GM12864 (cell line): ENCODE measurements around the gene DYRK1B.
A peak's percentile ranks its signal among the peaks of the same experiment; 100 is the strongest.
"Not testable (repeated sequence)": the region's sequence is repeated elsewhere in the genome, so short reads cannot be mapped to it uniquely, and the experiment has no call there.

Experiments
- DNase-seq: peaks from one replicate; pipeline ENCODE4 v3.0.0-alpha.2; 2011; ENCODE audit warnings: low read depth
- H3K4me3 ChIP-seq: 2 replicates; pipeline ENCODE4 v1.5.1; 2011; ENCODE audit warnings: mild to moderate bottlenecking, low read depth, low read length, control low read depth
- TF ChIP-seq, protein P1 (sequence below): IDR thresholded peaks from 2 replicates; pipeline ENCODE4 v1.5.1; 2011; ENCODE audit warnings: low read depth, mild to moderate bottlenecking, moderate library complexity, low read length, control low read depth, inconsistent platforms; ENCODE audit errors: missing control alignments

Gene DYRK1B

DNA sequence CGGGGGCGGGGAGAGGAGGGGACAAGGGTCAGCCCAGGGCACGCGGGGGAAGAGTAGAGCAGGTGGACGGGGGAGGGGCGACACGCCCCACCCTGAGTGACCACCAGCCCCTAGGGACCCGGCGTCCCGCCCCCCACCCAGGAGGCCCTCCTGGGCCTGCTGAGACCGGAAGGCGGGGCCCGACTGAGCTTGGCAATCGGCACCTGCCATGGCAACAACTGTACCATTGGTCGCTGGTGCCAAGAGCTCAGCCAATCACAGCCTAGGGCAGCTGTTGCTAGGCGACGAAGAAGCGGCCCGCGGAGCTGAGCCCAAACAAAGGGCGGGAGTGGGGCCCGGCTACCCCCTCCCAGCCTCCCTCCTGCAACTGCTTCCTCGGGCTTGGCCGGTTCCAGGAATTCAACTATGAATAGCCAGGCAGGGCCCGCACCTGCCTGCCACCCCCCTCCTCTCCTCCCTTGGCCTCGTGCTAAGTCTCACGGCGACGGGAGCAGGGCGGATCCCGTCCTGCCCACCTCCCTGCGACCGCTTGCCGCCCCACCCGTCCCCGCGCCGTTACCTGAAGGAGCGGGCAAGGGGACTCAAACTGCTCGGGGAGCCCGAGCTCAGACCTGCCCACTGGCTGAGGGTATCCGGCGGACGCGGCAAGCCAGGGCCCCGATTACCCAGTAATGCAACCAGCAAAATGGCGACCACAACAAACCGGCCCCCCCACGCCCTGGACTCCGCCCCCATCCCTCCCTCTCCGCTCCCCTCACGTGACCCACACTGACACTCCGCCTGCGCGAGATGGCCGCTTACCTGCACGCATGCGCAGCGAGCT, at the start of gene DYRK1B:
TSS of gene DYRK1B (minus strand) at position 699 of the 823 bp plus-strand sequence. CDS start 2,295 bp downstream, outside the sequence.
- TF ChIP-seq, protein P1, sequence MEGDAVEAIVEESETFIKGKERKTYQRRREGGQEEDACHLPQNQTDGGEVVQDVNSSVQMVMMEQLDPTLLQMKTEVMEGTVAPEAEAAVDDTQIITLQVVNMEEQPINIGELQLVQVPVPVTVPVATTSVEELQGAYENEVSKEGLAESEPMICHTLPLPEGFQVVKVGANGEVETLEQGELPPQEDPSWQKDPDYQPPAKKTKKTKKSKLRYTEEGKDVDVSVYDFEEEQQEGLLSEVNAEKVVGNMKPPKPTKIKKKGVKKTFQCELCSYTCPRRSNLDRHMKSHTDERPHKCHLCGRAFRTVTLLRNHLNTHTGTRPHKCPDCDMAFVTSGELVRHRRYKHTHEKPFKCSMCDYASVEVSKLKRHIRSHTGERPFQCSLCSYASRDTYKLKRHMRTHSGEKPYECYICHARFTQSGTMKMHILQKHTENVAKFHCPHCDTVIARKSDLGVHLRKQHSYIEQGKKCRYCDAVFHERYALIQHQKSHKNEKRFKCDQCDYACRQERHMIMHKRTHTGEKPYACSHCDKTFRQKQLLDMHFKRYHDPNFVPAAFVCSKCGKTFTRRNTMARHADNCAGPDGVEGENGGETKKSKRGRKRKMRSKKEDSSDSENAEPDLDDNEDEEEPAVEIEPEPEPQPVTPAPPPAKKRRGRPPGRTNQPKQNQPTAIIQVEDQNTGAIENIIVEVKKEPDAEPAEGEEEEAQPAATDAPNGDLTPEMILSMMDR = no peak
- H3K4me3 ChIP-seq = peak within 1 kb of the TSS; percentile 78
- peak; percentile 92 for DNase-seq

DNA sequence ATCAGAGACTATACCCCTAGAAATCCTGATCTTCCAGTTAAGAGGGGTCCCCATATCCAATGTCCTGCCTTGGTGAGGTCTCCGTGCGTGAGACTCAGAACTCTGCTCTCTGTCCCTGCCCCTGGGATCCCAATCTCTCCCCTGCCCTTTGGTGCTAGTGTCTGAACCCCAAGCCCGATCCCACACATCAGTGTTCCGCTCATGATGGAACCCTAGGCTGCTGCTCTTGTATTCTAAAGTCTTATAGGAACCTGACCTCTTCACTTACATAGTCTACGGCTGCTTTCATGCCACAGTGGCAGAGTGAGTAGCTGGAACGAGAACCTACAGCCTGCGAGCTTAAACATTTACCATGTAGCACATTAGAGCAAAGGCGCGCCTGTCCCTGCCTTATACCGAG, 48.7 kb upstream of the DYRK1B start:
- H3K4me3 ChIP-seq, DNase-seq: not testable (repeated sequence)

DNA sequence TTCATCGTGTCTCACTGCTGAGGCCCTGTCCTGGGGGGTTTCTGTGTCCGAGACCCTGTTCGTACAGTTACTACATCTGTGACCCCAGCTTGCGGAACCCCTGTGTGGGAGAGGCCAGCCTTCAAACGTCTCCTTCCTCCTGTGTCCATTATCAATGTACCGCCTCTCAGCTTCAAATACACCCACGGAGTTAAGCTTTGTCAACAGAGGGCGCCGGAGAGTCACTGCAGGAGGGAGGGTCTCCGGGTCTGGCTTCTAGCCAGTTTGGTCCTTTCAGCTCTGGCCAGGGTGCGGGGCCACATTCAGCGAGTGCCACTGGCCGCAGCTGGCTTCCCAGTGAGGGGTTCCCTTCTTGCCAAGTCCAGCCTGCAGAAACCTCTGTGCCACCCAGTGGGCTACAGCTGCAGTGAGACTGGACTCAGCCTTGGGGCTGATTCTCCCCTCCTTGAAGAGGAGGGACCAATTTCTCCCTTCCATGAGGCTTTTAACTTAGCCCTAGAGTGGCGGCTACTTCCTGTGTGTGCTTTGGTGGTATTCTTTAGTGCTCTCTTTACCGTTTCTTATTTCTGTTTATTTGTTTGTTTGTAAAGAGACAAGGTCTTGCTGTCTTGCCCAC, 47.6 kb upstream of the DYRK1B start:
- not testable (repeated sequence) for DNase-seq, H3K4me3 ChIP-seq
- TF ChIP-seq, protein P1 = peak; percentile 60

DNA sequence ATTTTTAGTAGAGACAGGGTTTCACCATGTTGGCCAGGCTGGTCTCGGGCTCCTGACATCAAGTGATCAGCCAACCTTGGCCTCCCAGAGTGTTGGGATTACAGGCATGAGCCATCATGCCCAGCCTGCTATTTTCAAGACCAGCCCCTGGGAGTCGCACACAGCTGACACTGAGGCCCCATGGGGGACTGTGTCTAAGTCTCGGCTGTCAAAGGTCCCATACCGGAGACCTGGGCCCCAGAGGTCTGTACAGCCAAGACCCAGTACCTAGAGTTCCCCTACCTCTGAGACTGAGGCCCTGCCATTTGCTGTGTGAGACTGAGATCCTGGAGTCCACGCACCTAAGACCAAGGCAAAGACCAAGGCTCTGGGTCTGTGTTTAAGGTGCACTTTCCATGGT, 46.3 kb upstream of the DYRK1B start:
- DNase-seq, H3K4me3 ChIP-seq: not testable (repeated sequence)

DNA sequence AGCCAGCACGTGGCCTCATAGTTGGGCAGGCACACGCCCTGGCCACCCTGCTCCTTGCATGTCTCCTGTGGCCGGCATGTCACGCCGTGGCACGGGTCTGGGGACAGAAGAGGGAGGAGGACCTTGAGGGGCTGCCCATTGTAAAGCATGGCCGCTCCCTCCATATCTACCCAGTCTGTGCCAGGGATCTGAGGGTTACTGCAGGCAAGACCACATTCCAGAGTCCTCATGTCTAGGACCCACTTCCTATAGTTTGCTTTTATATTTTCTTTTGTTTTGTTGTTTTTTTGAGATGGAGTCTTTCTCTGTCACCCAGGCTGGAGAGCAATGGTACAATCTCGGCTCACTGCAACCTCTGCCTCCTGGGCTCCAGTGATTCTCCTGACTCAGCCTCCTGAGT, 45.8 kb upstream of the DYRK1B start:
- H3K4me3 ChIP-seq, DNase-seq: not testable (repeated sequence)

DNA sequence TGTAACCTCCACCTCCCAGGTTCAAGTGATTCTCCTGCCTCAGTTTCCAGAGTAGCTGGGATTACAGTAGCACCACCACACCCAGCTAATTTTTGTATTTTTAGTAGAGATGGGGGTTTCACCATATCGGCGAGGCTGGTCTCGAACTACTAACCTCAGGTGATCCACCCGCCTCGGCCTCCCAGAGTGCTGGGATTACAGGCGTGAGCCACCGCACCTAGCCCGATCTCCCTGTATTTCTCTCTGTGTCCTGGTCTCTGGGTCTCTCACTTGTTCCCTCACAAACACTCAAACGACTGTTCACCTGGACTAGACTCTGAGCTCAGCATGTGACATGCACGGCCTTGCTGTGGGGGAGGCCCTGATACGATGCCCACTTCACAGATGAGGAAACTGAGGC, 44.9 kb upstream of the DYRK1B start:
- H3K4me3 ChIP-seq, DNase-seq: not testable (repeated sequence)

DNA sequence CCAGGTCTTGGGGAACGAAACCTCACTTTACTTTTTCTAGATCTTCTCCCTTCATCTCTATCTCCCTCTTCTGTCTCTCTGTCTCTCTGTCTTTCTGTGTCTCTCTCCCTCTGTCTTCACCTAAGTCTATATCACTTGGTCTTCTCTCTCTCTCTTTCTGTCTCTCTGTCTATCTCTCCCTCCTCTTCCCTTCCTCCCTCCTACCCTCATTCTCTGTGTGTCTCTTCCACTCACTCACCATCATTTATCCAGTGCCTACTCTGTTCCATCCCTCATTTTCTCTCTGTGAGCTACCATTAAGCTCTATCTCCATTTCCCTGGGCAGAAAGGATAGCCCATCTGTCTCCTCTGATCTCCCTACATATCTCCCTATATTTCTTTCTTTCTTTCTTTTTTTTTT, 44.4 kb upstream of the DYRK1B start:
- DNase-seq = no peak
- TF ChIP-seq, protein P1 = no peak
- H3K4me3 ChIP-seq = no peak overlapping the region

DNA sequence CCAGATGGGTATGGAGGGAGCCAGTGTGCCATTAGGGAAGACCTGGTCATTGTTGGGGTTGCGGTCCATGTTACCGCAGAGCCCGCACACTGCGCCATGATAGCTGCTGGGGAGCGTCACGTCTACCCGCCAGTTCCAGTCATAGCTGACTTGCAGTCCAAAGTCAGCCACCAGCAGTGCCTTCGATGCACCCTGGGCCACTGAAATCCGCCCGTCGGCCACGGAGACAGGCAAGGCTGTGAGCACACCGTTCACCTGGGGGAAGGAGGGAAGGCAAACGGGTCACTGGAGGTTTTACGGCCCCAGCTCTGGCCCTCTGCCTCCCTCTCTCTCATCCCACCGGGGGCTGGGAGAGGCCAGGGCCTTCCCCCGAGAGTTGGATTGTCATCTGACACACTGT, 44.0 kb upstream of the DYRK1B start:
- DNase-seq, H3K4me3 ChIP-seq: not testable (repeated sequence)

DNA sequence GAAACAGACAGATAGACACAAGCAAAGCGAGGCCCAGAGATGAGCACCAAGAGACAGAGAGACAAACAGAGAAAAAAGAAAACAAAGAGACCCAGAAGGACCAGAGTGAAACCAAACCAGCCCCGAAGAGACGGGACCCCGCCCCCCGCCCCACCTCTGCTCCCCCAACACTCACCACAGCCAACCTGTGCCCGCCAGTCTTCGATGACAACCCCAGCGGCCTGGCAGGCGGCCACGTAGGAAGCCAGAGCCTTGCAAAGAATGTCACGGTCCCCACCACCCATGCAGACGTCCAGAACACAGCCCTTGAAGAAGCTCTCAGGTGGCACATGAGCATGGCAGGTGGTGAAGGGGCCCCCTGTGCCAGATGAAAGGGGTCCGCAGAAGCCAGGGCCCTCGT, 43.5 kb upstream of the DYRK1B start:
- DNase-seq = not testable (repeated sequence)

DNA sequence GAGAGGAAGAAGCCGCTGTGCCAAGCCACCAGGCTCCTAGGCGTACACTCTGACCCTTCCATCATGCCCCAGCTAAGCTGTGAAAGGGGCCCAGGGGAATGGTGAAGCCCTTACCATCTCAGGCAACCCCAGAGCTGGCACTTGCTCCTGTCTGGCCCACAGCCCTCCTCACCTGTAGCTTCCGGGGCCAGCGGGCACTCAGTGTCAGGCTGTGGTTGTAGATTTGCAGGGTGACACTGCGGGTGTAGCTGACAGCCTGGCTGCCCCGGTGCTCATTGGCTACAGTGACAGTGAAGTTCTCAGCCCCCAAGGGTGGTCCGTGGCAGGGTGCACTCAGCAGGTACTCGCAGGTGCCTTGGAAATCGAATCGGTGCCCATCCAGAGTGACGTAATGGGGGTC, 42.5 kb upstream of the DYRK1B start:
- H3K4me3 ChIP-seq, DNase-seq: not testable (repeated sequence)

More for the DNA sequence above, 43.5 kb upstream of the DYRK1B start:
- not testable (repeated sequence) for H3K4me3 ChIP-seq

DNA sequence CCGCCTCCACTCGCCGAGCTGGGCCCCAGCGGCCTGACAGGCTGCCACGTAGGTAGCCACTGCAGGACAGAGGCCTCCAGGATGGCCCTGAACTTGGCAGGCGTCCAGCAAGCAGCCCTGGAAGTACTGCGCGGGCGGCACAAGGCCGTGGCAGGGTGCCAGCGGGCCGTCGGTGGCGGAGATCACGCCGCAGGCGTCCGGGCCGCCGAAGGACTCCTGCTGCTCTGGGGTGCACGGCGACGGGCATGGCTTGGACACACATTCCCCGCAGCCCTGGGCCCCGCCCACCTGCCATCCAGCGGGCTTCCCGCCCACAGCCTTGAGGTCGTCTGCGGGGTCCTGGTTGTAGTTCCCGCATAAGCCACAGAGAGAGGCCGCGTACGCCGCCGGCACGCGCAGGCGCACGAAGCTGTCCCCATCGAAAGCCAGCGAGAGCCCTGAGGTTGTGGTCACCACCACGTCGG, 41.5 kb upstream of the DYRK1B start:
- not testable (repeated sequence) for DNase-seq

More for the DNA sequence above, 41.5 kb upstream of the DYRK1B start:
- not testable (repeated sequence) for H3K4me3 ChIP-seq
